ENCODE results near the gene NPNT.

The NPNT gene

DNA sequence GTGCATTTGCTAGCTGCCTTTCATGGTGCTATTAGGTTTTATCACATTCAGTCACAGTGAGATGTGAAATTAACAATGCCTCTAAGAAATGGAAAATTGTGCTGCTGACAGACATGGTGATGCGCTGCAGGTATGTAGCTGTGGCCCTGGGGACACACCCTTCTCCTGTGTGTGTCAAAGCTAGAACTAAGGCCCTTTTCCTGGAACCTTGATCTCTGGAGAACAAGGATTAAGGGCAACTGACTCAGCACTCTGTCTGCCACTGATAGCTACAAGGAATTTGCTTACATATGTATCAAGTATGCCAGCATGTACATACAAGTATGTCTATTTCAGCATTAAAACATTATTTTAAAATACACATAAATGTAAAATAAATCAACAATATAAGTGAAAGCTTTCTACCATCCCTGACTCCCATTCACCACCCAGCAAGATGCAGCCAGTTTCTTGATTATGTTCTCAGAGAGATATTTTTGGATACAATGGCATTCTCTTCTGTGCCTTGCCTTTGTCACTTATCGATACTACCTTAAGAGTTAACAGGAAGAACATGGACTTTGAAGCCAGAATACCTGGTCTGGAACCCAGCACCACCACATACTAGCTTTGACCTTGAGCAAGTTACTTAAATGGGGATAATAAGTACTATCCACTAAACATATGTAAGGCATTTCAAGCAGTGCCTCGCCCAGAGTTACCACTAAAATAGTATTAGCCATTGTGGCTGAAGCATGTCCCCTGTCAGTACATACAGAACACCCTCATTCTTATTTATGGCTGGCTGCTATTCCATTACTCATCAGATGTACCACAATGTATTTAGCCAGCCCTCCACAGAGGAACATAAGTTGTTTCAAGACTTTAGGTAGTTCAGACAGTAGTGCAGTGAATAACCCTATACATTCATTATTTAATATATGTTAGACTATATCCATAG is 68.5 kb downstream of the NPNT start:
- no peak overlapping the region for H3K27ac ChIP-seq
- TF ChIP-seq, protein P1, sequence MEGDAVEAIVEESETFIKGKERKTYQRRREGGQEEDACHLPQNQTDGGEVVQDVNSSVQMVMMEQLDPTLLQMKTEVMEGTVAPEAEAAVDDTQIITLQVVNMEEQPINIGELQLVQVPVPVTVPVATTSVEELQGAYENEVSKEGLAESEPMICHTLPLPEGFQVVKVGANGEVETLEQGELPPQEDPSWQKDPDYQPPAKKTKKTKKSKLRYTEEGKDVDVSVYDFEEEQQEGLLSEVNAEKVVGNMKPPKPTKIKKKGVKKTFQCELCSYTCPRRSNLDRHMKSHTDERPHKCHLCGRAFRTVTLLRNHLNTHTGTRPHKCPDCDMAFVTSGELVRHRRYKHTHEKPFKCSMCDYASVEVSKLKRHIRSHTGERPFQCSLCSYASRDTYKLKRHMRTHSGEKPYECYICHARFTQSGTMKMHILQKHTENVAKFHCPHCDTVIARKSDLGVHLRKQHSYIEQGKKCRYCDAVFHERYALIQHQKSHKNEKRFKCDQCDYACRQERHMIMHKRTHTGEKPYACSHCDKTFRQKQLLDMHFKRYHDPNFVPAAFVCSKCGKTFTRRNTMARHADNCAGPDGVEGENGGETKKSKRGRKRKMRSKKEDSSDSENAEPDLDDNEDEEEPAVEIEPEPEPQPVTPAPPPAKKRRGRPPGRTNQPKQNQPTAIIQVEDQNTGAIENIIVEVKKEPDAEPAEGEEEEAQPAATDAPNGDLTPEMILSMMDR (conservative IDR thresholded peaks at IDR 0.05): no peak

DNA sequence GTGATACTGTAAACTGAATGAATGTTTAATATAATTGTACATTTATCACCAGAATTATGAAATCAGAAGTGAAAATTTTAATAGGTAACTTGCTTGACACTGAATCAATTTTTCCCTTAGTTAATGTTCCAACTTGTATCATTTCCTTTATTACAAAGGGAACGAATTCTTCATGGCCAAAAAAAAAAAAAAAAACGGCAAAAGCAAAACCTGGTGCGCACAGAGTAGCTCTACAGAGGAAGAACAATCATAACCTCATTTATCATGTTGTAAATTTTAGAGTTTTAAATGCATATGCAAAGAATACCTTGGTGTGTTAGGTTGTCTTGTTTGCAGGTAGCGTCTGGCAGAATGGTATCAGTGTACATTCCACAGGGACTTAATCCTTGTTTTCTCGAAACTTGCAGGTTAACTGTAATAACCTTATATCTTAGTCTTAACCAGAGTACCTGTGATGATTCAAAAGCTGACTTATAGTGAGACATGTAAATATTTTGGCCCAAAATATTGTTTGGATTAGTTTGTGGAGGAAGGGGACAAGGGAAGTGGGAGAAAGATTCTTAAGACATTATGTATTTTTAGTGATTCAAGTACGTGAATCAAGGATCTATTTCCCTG is 70.0 kb downstream of the NPNT start:
- no peak overlapping the region; the same call in 1 of the 2 replicates for H3K27ac ChIP-seq
- TF ChIP-seq, protein P1 (conservative IDR thresholded peaks at IDR 0.05): no peak

GRCh38 chr4:105966051-105966450 is 70.8 kb downstream of the NPNT start:
- TF ChIP-seq, protein P1 (conservative IDR thresholded peaks at IDR 0.05): no peak
- H3K27ac ChIP-seq: peak overlapping the region; percentile 23

DNA sequence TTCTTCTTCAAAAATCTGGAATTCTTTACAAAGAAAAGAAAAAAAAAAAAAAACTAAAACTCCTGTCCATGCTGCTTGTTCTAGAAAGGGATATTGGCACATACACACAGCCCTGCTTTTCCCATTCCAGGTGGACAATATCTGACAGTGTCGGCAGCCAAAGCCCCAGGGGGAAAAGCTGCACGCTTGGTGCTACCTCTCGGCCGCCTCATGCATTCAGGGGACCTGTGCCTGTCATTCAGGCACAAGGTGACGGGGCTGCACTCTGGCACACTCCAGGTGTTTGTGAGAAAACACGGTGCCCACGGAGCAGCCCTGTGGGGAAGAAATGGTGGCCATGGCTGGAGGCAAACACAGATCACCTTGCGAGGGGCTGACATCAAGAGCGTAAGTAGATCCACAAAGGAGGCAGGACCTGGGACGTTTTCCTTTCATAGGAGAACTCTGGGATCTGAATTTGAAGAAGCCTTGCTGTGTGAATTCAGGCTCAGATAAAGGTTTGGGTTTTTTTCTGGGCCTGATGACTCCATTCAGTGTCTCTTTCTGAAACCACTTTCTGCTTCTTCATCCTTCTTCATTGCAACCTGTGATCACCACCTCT is 71.9 kb downstream of the NPNT start:
- TF ChIP-seq, protein P1 (conservative IDR thresholded peaks at IDR 0.05): no peak
- no peak overlapping the region for H3K27ac ChIP-seq

GRCh38 chr4:105969575-105969974 is 74.3 kb downstream of the NPNT start:
- TF ChIP-seq, protein P1 (conservative IDR thresholded peaks at IDR 0.05): no peak
- H3K27ac ChIP-seq: no peak overlapping the region

DNA sequence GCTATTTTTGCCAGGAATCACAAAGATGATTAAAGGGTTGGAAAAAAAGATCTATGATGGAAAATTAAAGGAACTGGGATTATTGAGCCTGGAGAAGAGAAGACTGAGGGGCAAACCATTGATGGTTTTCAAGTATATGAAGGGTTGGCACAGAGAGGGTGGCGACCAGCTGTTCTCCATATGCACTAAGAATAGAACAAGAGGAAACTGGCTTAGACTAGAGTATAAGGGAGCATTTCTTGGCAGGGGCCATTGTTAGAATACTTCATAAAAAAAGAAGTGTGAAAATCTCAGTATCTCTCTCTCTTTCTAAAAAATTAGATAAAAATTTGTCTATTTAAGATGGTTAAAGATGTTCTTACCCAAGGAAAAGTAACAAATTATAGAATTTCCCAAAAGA is 75.1 kb downstream of the NPNT start:
- TF ChIP-seq, protein P1 (conservative IDR thresholded peaks at IDR 0.05): no peak
- H3K27ac ChIP-seq: no peak overlapping the region

DNA sequence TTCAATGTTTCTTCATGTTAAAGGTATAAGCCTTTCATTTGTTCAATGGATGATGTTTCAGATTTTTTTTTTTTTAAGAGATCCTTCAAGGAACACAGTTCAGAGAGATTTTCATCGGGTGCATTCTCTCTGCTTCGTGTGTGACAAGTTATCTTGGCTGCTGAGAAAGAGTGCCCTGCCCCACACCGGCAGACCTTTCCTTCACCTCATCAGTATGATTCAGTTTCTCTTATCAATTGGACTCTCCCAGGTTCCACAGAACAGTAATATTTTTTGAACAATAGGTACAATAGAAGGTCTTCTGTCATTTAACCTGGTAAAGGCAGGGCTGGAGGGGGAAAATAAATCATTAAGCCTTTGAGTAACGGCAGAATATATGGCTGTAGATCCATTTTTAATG is 75.8 kb downstream of the NPNT start:
- TF ChIP-seq, protein P1 (conservative IDR thresholded peaks at IDR 0.05): no peak
- no peak overlapping the region for H3K27ac ChIP-seq

Data from VCaP (cell line).